ENCODE results near the gene MICU1. TPM values are rescaled to one million over a fixed set of nuclear protein-coding genes. Genes with fewer than 3 reads are reported as not detected.

The MICU1 gene
- polyA plus RNA-seq, 1 of the 3 experiments (the other 2 are of a cell fraction) = 24.6 TPM

GRCh38 chr10:72667207-72667864 is 41.5 kb upstream of the MICU1 start:
- Histone ChIP-seq H4K20me1 (ENCODE audit: insufficient read depth) (no peaks in the 10 kb centered on the region), H3K36me3 (replicated peaks in 1 of 2; ENCODE audit: control insufficient read depth in 1 of 2, insufficient read depth in 2 of 2, low read length in 1 of 2) (no peaks in the 10 kb centered on the region), H3K79me2 (ENCODE audit: insufficient read depth) (no peaks in the 10 kb centered on the region), H2AFZ (ENCODE audit: low read depth) (no peak overlapping the region), H3F3A (replicated peaks; ENCODE audit: insufficient read depth) (peaks cover 2% of the 10 kb centered on the region), H3K9ac (no peak overlapping the region), H3K27me3 (ENCODE audit: insufficient read depth) (no peaks in the 10 kb centered on the region), H3K9me2 (no peaks in the 10 kb centered on the region), H3K9me3 (no peaks in the 10 kb centered on the region), H3K4me1 (ENCODE audit: control insufficient read depth in 1 of 2, insufficient read depth in 2 of 2, low read depth in 1 of 2, low read length in 1 of 2) (no peaks in the 10 kb centered on the region), H3K4me3 (ENCODE audit: low read depth in 2 of 2, low read length in 1 of 2) (no peak overlapping the region), H3K4me2 (no peak overlapping the region), H3K27ac (ENCODE audit: low read depth in 2 of 2, low read length in 1 of 2) (no peak overlapping the region)
- 86% methylated on average over 3 of the region's 3 CpGs for WGBS (ENCODE audit: low lambda C conversion rate)
- POLR2A ChIA-PET = no interaction called here
- no peak for DNase-seq
- CTCF ChIA-PET = no interaction called here
- TF ChIP-seq POLR2AphosphoS5 (IDR thresholded peaks at IDR 0.05; ENCODE audit: low read depth, low read length) (no peak), TAF1 (IDR thresholded peaks at IDR 0.05; ENCODE audit: borderline replicate concordance, low read depth, low read length) (no peak), IRF3 (IDR thresholded peaks at IDR 0.05; ENCODE audit: low read depth, low read length) (no peak), CHD2 (IDR thresholded peaks at IDR 0.05; ENCODE audit: low read length, partially characterized antibody) (no peak), GATA2 (CRISPR knock-in tag; IDR thresholded peaks at IDR 0.05) (no peak), USF2 (IDR thresholded peaks at IDR 0.05; ENCODE audit: borderline replicate concordance, low read depth, low read length) (no peak), SMC3 (IDR thresholded peaks at IDR 0.05; ENCODE audit: low read depth, low read length) (no peak), YY1 (IDR thresholded peaks at IDR 0.05; ENCODE audit: low read depth) (no peak), REST (IDR thresholded peaks at IDR 0.05; ENCODE audit: low read depth, low read length) (no peak), FOXJ3 (CRISPR knock-in tag; IDR thresholded peaks at IDR 0.05) (no peak), MAX (IDR thresholded peaks at IDR 0.05; ENCODE audit: low read depth) (no peak), ELF1 (IDR thresholded peaks at IDR 0.05) (no peak), MEF2A (IDR thresholded peaks at IDR 0.05; ENCODE audit: borderline replicate concordance, low read depth) (no peak)
